B cell (primary cell): ENCODE results near the gene FSHR.

Experiments used
- EZH2 ChIP-seq: IDR thresholded peaks from 2 replicates; pipeline ENCODE4 v1.6.1; 2012; ENCODE audit warnings: borderline replicate concordance, low read depth, mild to moderate bottlenecking, moderate library complexity, low read length; ENCODE audit not compliant: insufficient read depth, poor library complexity, severe bottlenecking
- TF ChIP-seq, protein P1 (sequence below): fragments of 200-600 bp; IDR thresholded peaks from one replicate; pipeline ENCODE4 v1.8.0; 2022; ENCODE audit warnings: antibody characterized with exemption, mild to moderate bottlenecking

DNA sequence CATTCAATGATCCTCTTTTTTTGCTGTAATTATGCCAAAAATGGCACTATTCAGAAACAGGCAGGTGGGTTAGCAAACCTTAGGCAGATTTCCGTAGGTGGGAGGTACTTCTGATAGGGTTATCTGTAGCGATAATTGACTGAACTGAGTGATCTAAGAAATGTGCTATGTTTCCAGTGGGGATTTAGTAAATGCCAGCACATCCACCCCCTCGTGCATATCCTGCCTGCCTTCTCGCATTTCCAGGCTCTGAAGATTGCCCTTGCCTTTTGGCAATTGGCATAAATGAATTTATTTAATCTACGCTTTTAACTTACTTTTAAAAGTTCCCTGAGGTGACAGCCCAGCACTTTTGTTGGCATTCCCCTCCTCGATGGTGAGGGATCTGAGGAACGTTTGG lies 576 bp upstream of the FSHR start:
- TF ChIP-seq EZH2, result no peak
- TF ChIP-seq, protein P1, sequence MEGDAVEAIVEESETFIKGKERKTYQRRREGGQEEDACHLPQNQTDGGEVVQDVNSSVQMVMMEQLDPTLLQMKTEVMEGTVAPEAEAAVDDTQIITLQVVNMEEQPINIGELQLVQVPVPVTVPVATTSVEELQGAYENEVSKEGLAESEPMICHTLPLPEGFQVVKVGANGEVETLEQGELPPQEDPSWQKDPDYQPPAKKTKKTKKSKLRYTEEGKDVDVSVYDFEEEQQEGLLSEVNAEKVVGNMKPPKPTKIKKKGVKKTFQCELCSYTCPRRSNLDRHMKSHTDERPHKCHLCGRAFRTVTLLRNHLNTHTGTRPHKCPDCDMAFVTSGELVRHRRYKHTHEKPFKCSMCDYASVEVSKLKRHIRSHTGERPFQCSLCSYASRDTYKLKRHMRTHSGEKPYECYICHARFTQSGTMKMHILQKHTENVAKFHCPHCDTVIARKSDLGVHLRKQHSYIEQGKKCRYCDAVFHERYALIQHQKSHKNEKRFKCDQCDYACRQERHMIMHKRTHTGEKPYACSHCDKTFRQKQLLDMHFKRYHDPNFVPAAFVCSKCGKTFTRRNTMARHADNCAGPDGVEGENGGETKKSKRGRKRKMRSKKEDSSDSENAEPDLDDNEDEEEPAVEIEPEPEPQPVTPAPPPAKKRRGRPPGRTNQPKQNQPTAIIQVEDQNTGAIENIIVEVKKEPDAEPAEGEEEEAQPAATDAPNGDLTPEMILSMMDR, result no peak
